GM12878 (cell line): Measurements from ENCODE around the gene SRGAP2C.
"Not testable (repeated sequence)": the region's sequence is repeated elsewhere in the genome, so short reads cannot be mapped to it uniquely, and the experiment has no call there.

Experiments used
- YBX1 ChIP-seq: fragments of 450-650 bp; IDR thresholded peaks from 2 replicates; pipeline ENCODE4 v1.6.1; 2016; ENCODE audit warnings: antibody characterized with exemption
- TF ChIP-seq, protein P1 (sequence below), 3 experiments: IDR thresholded peaks in 2 of 3; conservative IDR thresholded peaks in 1 of 3; 2 replicates each; pipeline ENCODE4 v1.5.1; 2011; ENCODE audit warnings: low read depth in 3 of 3, low read length in 3 of 3, mild to moderate bottlenecking in 3 of 3, control low read depth in 2 of 3, moderate library complexity in 2 of 3, inconsistent platforms in 1 of 3, mixed read lengths in 1 of 3; ENCODE audit not compliant: control insufficient read depth in 2 of 3, insufficient read depth in 1 of 3; ENCODE audit errors: extremely low read depth in 1 of 3

GRCh38 chr1:121184290-121185127, at the start of gene SRGAP2C, which contains the start of gene FAM72B:
- TF ChIP-seq, protein P1, sequence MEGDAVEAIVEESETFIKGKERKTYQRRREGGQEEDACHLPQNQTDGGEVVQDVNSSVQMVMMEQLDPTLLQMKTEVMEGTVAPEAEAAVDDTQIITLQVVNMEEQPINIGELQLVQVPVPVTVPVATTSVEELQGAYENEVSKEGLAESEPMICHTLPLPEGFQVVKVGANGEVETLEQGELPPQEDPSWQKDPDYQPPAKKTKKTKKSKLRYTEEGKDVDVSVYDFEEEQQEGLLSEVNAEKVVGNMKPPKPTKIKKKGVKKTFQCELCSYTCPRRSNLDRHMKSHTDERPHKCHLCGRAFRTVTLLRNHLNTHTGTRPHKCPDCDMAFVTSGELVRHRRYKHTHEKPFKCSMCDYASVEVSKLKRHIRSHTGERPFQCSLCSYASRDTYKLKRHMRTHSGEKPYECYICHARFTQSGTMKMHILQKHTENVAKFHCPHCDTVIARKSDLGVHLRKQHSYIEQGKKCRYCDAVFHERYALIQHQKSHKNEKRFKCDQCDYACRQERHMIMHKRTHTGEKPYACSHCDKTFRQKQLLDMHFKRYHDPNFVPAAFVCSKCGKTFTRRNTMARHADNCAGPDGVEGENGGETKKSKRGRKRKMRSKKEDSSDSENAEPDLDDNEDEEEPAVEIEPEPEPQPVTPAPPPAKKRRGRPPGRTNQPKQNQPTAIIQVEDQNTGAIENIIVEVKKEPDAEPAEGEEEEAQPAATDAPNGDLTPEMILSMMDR (IDR thresholded peaks at IDR 0.05 in 2 of 3, conservative IDR thresholded peaks at IDR 0.05 in 1 of 3; ENCODE audit: control insufficient read depth in 2 of 3, extremely low read depth in 1 of 3, insufficient read depth in 1 of 3, low read depth in 3 of 3, low read length in 3 of 3): not testable (repeated sequence)
- TF ChIP-seq YBX1: not testable (repeated sequence)
